Fibroblast of skin of right biceps (primary cell): Measurements from ENCODE around the gene SBF2.
"Not testable (repeated sequence)": the region's sequence is repeated elsewhere in the genome, so short reads cannot be mapped to it uniquely, and the experiment has no call there.

Source experiments
- DNase-seq: peaks from one replicate; pipeline ENCODE4 v3.0.0-alpha.2; 2013

Gene SBF2

GRCh38 chr11:9761441-9761945 lies 532.5 kb downstream of the SBF2 start:
- DNase-seq, result no peak

GRCh38 chr11:9760193-9760575 lies 533.8 kb downstream of the SBF2 start:
- DNase-seq, result peak; percentile 93

- DNase-seq, result peak; percentile 100
Observed at GRCh38 chr11:9759519-9760192, 534.4 kb downstream of the SBF2 start.

GRCh38 chr11:9758637-9759518 lies 535.1 kb downstream of the SBF2 start:
- DNase-seq, result peak; percentile 86

GRCh38 chr11:9757809-9758636 lies 536.0 kb downstream of the SBF2 start:
- peak; percentile 77 for DNase-seq

- DNase-seq, result no peak
Observed at GRCh38 chr11:9756878-9757277, 537.1 kb downstream of the SBF2 start.

- no peak for DNase-seq
Observed at GRCh38 chr11:9756461-9756860, 537.6 kb downstream of the SBF2 start.

- DNase-seq, result peak; percentile 87
Observed at GRCh38 chr11:9755561-9756185, 538.3 kb downstream of the SBF2 start.

GRCh38 chr11:9754010-9754471 lies 540.0 kb downstream of the SBF2 start:
- DNase-seq, result peak; percentile 34

GRCh38 chr11:9753021-9753420 lies 541.0 kb downstream of the SBF2 start:
- DNase-seq, result peak; percentile 86

- peak; percentile 57 for DNase-seq
Observed at GRCh38 chr11:9752091-9752490, 541.9 kb downstream of the SBF2 start.

- no peak for DNase-seq
Observed at GRCh38 chr11:9750551-9750950, 543.5 kb downstream of the SBF2 start.

GRCh38 chr11:9748361-9748970 lies 545.6 kb downstream of the SBF2 start:
- DNase-seq, result peak; percentile 80

- DNase-seq, result no peak
Observed at GRCh38 chr11:9747828-9748227, 546.2 kb downstream of the SBF2 start.

- no peak for DNase-seq
Observed at GRCh38 chr11:9747229-9747628, 546.8 kb downstream of the SBF2 start.

- no peak for DNase-seq
Observed at GRCh38 chr11:9745411-9746211, 548.4 kb downstream of the SBF2 start.

- DNase-seq, result not testable (repeated sequence)
Observed at GRCh38 chr11:9743512-9743911, 550.5 kb downstream of the SBF2 start.

GRCh38 chr11:9741260-9741659 lies 552.8 kb downstream of the SBF2 start:
- DNase-seq, result no peak

GRCh38 chr11:9740202-9740883 lies 553.7 kb downstream of the SBF2 start:
- no peak for DNase-seq

- no peak for DNase-seq
Observed at GRCh38 chr11:9739123-9739900, 554.7 kb downstream of the SBF2 start.
